ENCODE results near the gene PDX1. TPM values are rescaled to one million over a fixed set of nuclear protein-coding genes. Genes with fewer than 3 reads are reported as not detected.

PDX1 gene
- total RNA-seq, 1 experiment from 2014 or later: 1.7 TPM

DNA sequence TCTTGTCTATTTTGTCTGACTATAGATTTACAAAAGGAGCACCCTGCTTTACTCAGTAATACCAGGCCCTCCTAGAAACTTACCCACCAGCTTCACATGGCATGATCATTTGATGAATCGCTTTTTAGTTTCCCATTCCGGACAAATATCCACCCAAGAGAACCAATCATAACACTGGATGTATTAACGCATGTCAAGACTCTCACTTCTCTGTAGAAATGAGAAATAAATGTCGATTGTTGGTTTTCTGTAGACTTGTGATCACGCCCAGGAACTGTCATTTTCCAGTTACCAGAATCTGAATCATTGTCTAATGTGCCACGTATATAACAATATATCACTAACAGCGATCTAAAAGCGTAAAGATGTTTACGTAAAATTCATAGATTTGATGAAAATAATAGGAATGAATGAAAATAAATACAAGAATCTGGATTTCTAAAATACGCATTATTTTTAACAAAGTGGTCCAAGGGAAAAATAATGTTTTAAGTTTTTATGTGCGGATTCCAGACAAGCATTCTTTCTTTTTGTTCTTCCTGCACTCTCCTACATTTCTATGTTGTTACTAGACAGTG, 35.3 kb downstream of the PDX1 start:
- ATAC-seq (no peak), DNase-seq (ENCODE audit: low read depth, low spot score) (no peak)
- H3K36me3 ChIP-seq (ENCODE audit: control insufficient read depth in 1 of 2, insufficient read depth in 2 of 2, low read length in 2 of 2): no peaks in the 10 kb centered on the region
- no peak overlapping the region for H3K4me3 ChIP-seq (replicated peaks in 1 of 2; ENCODE audit: low read depth in 1 of 2, low read length in 2 of 2)
- no peak overlapping the region for H3K4me2 ChIP-seq (ENCODE audit: low read length)
- no peak overlapping the region for H2AFZ ChIP-seq (ENCODE audit: low read depth, low read length, poor library complexity, severe bottlenecking)
- intact Hi-C loops (cut with micrococcal nuclease): loop anchor here (5.0 kb wide), 1 partner anchor 423 kb away; no protein-coding TSS in a partner anchor
- TF ChIP-seq SIN3A (IDR thresholded peaks at IDR 0.05; ENCODE audit: low read depth) (no peak), EGR1 (IDR thresholded peaks at IDR 0.05; ENCODE audit: low read depth) (no peak), SP1 (IDR thresholded peaks at IDR 0.05; ENCODE audit: low read depth) (no peak), REST (IDR thresholded peaks at IDR 0.05; ENCODE audit: low read depth) (no peak), SRF (IDR thresholded peaks at IDR 0.05; ENCODE audit: low read depth) (no peak), CEBPB (IDR thresholded peaks at IDR 0.05; ENCODE audit: low read depth) (no peak), ZFX (IDR thresholded peaks at IDR 0.05) (no peak), FOSL1 (IDR thresholded peaks at IDR 0.05; ENCODE audit: low read depth) (no peak), TCF7L2 (IDR thresholded peaks at IDR 0.05; ENCODE audit: borderline replicate concordance, extremely low read depth, insufficient read depth, insufficient read length) (no peak), EZH2phosphoT487 (IDR thresholded peaks at IDR 0.05; ENCODE audit: borderline replicate concordance) (no peak), RAD21 (IDR thresholded peaks at IDR 0.05; ENCODE audit: low read depth) (no peak), YY1 (IDR thresholded peaks at IDR 0.05; ENCODE audit: extremely low read depth, insufficient replicate concordance, low read depth, low read length) (no peak), POLR2A (IDR thresholded peaks at IDR 0.05; ENCODE audit: borderline replicate concordance, extremely low read depth, insufficient read depth, insufficient read length) (no peak), ZNF274 (IDR thresholded peaks at IDR 0.05; ENCODE audit: low read depth, low read length) (no peak), ZBTB33 (IDR thresholded peaks at IDR 0.05; ENCODE audit: extremely low read depth, insufficient replicate concordance, low read length) (no peak), CBX3 (IDR thresholded peaks at IDR 0.05; ENCODE audit: low read depth) (no peak)
- H3K27me3 ChIP-seq (ENCODE audit: insufficient read depth, low read length): no peaks in the 10 kb centered on the region
- no TSS peak for BruUV-seq (replicated peaks)
- POLR2A ChIA-PET: interaction anchor here (1.2 kb wide), 1 partner anchor 14 kb away, joined by 5 read pairs; the partner anchor contains the start of gene CDX2
- no peaks in the 10 kb centered on the region for H3K79me2 ChIP-seq (ENCODE audit: insufficient read depth, low read length)
- H3K9ac ChIP-seq (ENCODE audit: low read length): no peak overlapping the region
- H3K4me1 ChIP-seq (ENCODE audit: control insufficient read depth in 1 of 2, insufficient read depth in 2 of 2, low read length in 2 of 2): peaks cover 9 to 15% of the 10 kb centered on the region in 2 experiments; a peak in 3 of 4 replicates
- RAD21 ChIA-PET (ENCODE audit: low non-redundant PET in 1 of 2, low total read pairs in 2 of 2, uncharacterized antibody in 2 of 2, unreplicated experiment in 2 of 2): interaction anchor here (0.7 to 2.8 kb wide), 2 partner anchors 126 to 242 kb away, joined by 4 to 31 read pairs; no protein-coding TSS in a partner anchor
- no peak overlapping the region for H3K27ac ChIP-seq (ENCODE audit: low read depth, low read length)
- H3K9me2 ChIP-seq (ENCODE audit: insufficient read depth): no peaks in the 10 kb centered on the region
- H3K9me3 ChIP-seq (ENCODE audit: control insufficient read depth in 1 of 2, insufficient read depth in 1 of 2, low read depth in 1 of 2, low read length in 2 of 2): no peaks in the 10 kb centered on the region
- no peaks in the 10 kb centered on the region for H4K20me1 ChIP-seq (ENCODE audit: insufficient read depth)
- CTCF ChIA-PET: interaction anchor here (1.4 to 7.8 kb wide), 6 partner anchors 13 to 593 kb away, joined by 3 to 307 read pairs (median 17); partner anchors contain the start of gene CDX2

Measured in HCT116 (cell line).